ENCODE measurements around the gene CCDC6. TPM values are rescaled to one million over a fixed set of nuclear protein-coding genes. Genes with fewer than 3 reads are reported as not detected.

CCDC6 gene
- total and polyA plus RNA-seq, 9 of the 15 experiments (the other 6 are each of a cell fraction or from before 2014, with no cell fraction given): 10.4 to 41.0 (median 20.9) TPM

- Histone ChIP-seq H3K9me1 (ENCODE audit: control insufficient read depth, insufficient read depth, low read length) (no peaks in the 10 kb centered on the region), H3K36me3 (ENCODE audit: control insufficient read depth, insufficient read depth, low read length) (no peaks in the 10 kb centered on the region), H3K4me3 (no peak overlapping the region), H4K20me1 (replicated peaks; ENCODE audit: control insufficient read depth, insufficient read depth, low read length) (no peaks in the 10 kb centered on the region), H3K27me3 (ENCODE audit: control insufficient read depth in 2 of 2, insufficient read depth in 2 of 2, low read length in 2 of 2) (no peaks in the 10 kb centered on the region), H3K4me2 (ENCODE audit: insufficient read depth, low read length) (no peak overlapping the region), H3K4me1 (replicated peaks in 1 of 2; ENCODE audit: control insufficient read depth in 2 of 2, insufficient read depth in 2 of 2, low read length in 2 of 2) (no peaks in the 10 kb centered on the region), H3K27ac (ENCODE audit: extremely low read depth, low read depth, low read length) (no peak overlapping the region), H3K9ac (ENCODE audit: insufficient read depth in 1 of 2, low read depth in 2 of 2, low read length in 2 of 2) (no peak overlapping the region), H3K9me3 (replicated peaks; ENCODE audit: control insufficient read depth, insufficient read depth, low read depth, low read length) (0 out of 2 replicates have a peak, but pooled peaks cover 2% of the 10 kb centered on the region), H2AFZ (ENCODE audit: low read depth, low read length) (no peak overlapping the region), H3K79me2 (ENCODE audit: control insufficient read depth, insufficient read depth, low read length) (peaks cover 81% of the 10 kb centered on the region)
- DNase-seq (ENCODE audit: extremely low read depth in 1 of 4, low spot score in 3 of 4): no peak
- CTCF ChIA-PET (ENCODE audit: low intra/inter-chr PET ratio): no interaction called here
- FAIRE-seq: no peak
- intact Hi-C loops (cut with micrococcal nuclease) (no loop called here), in situ Hi-C loops (cut with MboI) (no loop called here)
- no peak for ATAC-seq
- POLR2A ChIA-PET: no interaction called here
- 79% methylated on average over 3 of the region's 3 CpGs for WGBS (ENCODE audit: insufficient coverage, low coverage, missing lambda C conversion rate)
- no TSS peak for BruUV-seq (replicated peaks)
- TF ChIP-seq NR2C2 (CRISPR knock-in tag; IDR thresholded peaks at IDR 0.05): no peak
- no peak for TF ChIP-seq NR2C2 (tag; IDR thresholded peaks at IDR 0.05)
- no peak for TF ChIP-seq MYNN (IDR thresholded peaks at IDR 0.05)
- no peak for TF ChIP-seq MYNN (CRISPR knock-in tag; IDR thresholded peaks at IDR 0.05)
- TF ChIP-seq CBFB (CRISPR knock-in tag; IDR thresholded peaks at IDR 0.05): no peak
- no peak for TF ChIP-seq ATF4 (CRISPR knock-in tag; IDR thresholded peaks at IDR 0.05)
- TF ChIP-seq ZFP91 (CRISPR knock-in tag; IDR thresholded peaks at IDR 0.05): no peak
- TF ChIP-seq PREB (CRISPR knock-in tag; IDR thresholded peaks at IDR 0.05): no peak
- TF ChIP-seq CHD1 (IDR thresholded peaks at IDR 0.05; ENCODE audit: low read length): no peak
- no peak for TF ChIP-seq TRIM25 (IDR thresholded peaks at IDR 0.05; ENCODE audit: borderline replicate concordance)
- no peak for TF ChIP-seq E2F8 (IDR thresholded peaks at IDR 0.05; ENCODE audit: low read depth, partially characterized antibody)
Measured at GRCh38 chr10:59857921-59858320, 48.4 kb downstream of the CCDC6 start.
